Mesenteric fat pad (tissue), 1 donor: ENCODE results near the gene MTREX. TPM values are rescaled to one million over a fixed set of nuclear protein-coding genes. Genes with fewer than 3 reads are reported as not detected.

ENCODE experiments used
- DNase-seq: peaks from one replicate; pipeline ENCODE4 v3.0.0-alpha.2; 2020; ENCODE audit warnings: low spot score
- total RNA-seq: library from RNA; stranded (reverse); fragmentation: NEBNext Ultra II Directional; extraction: Animal tissue kit (Norgen Biotek cat#: 25700); gene quantifications from one replicate; pipeline ENCODE4 v1.2.1, GENCODE V29; 2021
- donor health status: DM: yes; HTN: yes; CAD: no.

Gene MTREX
- total RNA-seq, 1 donor from 2014 or later = 49.3 TPM

DNA sequence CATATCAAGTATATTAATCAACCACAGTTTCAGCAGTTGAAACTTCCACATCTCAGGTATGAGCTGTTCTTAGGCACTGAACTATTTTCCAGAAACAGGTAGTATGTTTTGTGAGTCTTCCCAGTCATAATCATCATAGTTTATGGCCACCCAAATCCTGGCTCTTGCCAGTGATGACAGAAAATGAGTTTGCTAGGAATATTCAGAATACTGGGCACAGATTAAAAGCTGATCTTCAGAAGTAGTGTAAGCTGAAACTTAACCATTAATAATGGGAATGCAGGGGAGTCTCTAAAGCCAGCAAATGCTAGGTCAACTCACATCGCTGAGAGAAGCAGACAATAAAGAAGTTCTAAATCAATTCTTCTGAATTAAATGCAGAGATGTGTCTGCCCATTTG is 162.5 kb downstream of the MTREX start:
- no peak for DNase-seq

- DNase-seq = no peak
Observed at GRCh38 chr5:55471468-55471867, 163.7 kb downstream of the MTREX start.

DNA sequence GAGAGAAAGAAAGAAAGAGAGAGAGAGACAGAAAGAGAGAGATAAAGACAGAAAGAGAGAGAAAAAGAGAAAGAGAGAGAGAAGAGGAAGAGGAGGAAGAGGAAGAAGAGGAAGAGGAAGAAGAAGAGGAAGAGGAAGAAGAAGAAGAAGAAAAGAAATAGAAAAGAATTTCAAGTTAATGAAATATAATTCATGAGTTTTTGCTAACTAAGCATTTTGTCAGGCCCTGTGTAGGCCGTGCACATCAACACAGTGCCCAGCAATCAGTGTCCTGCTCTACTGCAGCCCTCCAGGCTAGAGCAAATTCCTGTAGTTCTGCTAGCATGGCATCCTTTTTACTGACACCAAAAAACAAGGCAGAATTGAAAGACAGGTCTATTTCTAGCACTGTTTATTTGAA is 164.9 kb downstream of the MTREX start:
- DNase-seq = no peak

Other genes with a start within 250 kb of the MTREX start
- 1.0 TPM for gene GZMA, start 205.3 kb upstream of the MTREX start, total RNA-seq
- 20.5 TPM for gene GPX8, start 147.8 kb upstream of the MTREX start, total RNA-seq
- gene CDC20B, start 134.8 kb upstream of the MTREX start, total RNA-seq = not detected
- not detected for gene MCIDAS, start 80.7 kb upstream of the MTREX start, total RNA-seq
- gene CCNO, start 74.4 kb upstream of the MTREX start, total RNA-seq = not detected
- gene DHX29, start 295 bp upstream of the MTREX start, total RNA-seq = 28.3 TPM
- 304 TPM for gene PLPP1, start 227.0 kb downstream of the MTREX start, total RNA-seq